ENCODE measurements around the gene OLAH. TPM values are rescaled to one million over a fixed set of nuclear protein-coding genes. Genes with fewer than 3 reads are reported as not detected.

OLAH gene
- total RNA-seq, 1 experiment from 2014 or later, result not detected

GRCh38 chr10:15049533-15049932 lies 5.8 kb downstream of the OLAH start:
- no peak for DNase-seq
- 0 out of 2 replicates have a peak, but pooled peaks cover 3% of the 10 kb centered on the region for H3K9me2 ChIP-seq (ENCODE audit: insufficient read depth)
- ChIA-PET POLR2A (ENCODE audit: unreplicated experiment) (interaction anchor here (0.6 kb wide), 1 partner anchor 91 kb away, joined by 11 read pairs; no protein-coding TSS in a partner anchor), CTCF (no interaction called here)
- H3K27ac ChIP-seq, result no peak overlapping the region
- no peaks in the 10 kb centered on the region for H3K36me3 ChIP-seq (ENCODE audit: low read depth)
- no peaks in the 10 kb centered on the region for H3K79me2 ChIP-seq (ENCODE audit: low read depth)
- TF ChIP-seq EZH2 (IDR thresholded peaks at IDR 0.05; ENCODE audit: low read depth) (no peak), CTCF (conservative IDR thresholded peaks at IDR 0.05) (no peak)
- no peaks in the 10 kb centered on the region for H3F3A ChIP-seq (ENCODE audit: insufficient read depth, low read depth)
- H3K4me2 ChIP-seq, result no peak overlapping the region
- H4K20me1 ChIP-seq (ENCODE audit: insufficient read depth), result no peaks in the 10 kb centered on the region
- intact Hi-C loops (cut with micrococcal nuclease; ENCODE audit: unreplicated experiment), result no loop called here
- no peak overlapping the region for H3K4me3 ChIP-seq
- no TSS peak for BruUV-seq (replicated peaks)
- H3K4me1 ChIP-seq (replicated peaks; ENCODE audit: insufficient read depth), result peaks cover 10% of the 10 kb centered on the region
- H3K9me3 ChIP-seq (ENCODE audit: insufficient read depth, low read depth), result no peaks in the 10 kb centered on the region
- no peaks in the 10 kb centered on the region for H3K27me3 ChIP-seq (ENCODE audit: insufficient read depth, low read depth)
- no peak overlapping the region for H2AFZ ChIP-seq

- Histone ChIP-seq H3K4me1 (replicated peaks; ENCODE audit: insufficient read depth) (no peaks in the 10 kb centered on the region), H3F3A (ENCODE audit: insufficient read depth, low read depth) (no peaks in the 10 kb centered on the region), H3K4me3 (no peak overlapping the region), H2AFZ (no peak overlapping the region), H3K4me2 (no peak overlapping the region), H3K27me3 (ENCODE audit: insufficient read depth, low read depth) (no peaks in the 10 kb centered on the region), H3K79me2 (ENCODE audit: low read depth) (no peaks in the 10 kb centered on the region), H4K20me1 (ENCODE audit: insufficient read depth) (no peaks in the 10 kb centered on the region), H3K27ac (no peak overlapping the region), H3K9me3 (ENCODE audit: insufficient read depth, low read depth) (no peaks in the 10 kb centered on the region), H3K9me2 (ENCODE audit: insufficient read depth) (0 out of 2 replicates have a peak, but pooled peaks cover 3% of the 10 kb centered on the region), H3K36me3 (ENCODE audit: low read depth) (no peaks in the 10 kb centered on the region)
- DNase-seq, result no peak
- POLR2A ChIA-PET (ENCODE audit: unreplicated experiment), result no interaction called here
- TF ChIP-seq EZH2 (IDR thresholded peaks at IDR 0.05; ENCODE audit: low read depth), result no peak
- TF ChIP-seq CTCF (conservative IDR thresholded peaks at IDR 0.05), result no peak
- no TSS peak for BruUV-seq (replicated peaks)
- intact Hi-C loops (cut with micrococcal nuclease; ENCODE audit: unreplicated experiment), result no loop called here
- CTCF ChIA-PET, result no interaction called here
These were observed 8.4 kb downstream of the OLAH start for GRCh38 chr10:15052121-15052520.

- Histone ChIP-seq H3K9me2 (ENCODE audit: insufficient read depth) (no peaks in the 10 kb centered on the region), H3K27ac (no peak overlapping the region), H3K4me3 (no peak overlapping the region), H3K9me3 (ENCODE audit: insufficient read depth, low read depth) (no peaks in the 10 kb centered on the region), H3K27me3 (ENCODE audit: insufficient read depth, low read depth) (no peaks in the 10 kb centered on the region), H3F3A (ENCODE audit: insufficient read depth, low read depth) (no peaks in the 10 kb centered on the region), H3K4me1 (replicated peaks; ENCODE audit: insufficient read depth) (no peaks in the 10 kb centered on the region), H3K79me2 (ENCODE audit: low read depth) (no peaks in the 10 kb centered on the region), H2AFZ (no peak overlapping the region), H3K36me3 (ENCODE audit: low read depth) (no peaks in the 10 kb centered on the region), H4K20me1 (ENCODE audit: insufficient read depth) (no peaks in the 10 kb centered on the region), H3K4me2 (no peak overlapping the region)
- CTCF ChIA-PET, result no interaction called here
- TF ChIP-seq CTCF (conservative IDR thresholded peaks at IDR 0.05), result no peak
- no peak for TF ChIP-seq EZH2 (IDR thresholded peaks at IDR 0.05; ENCODE audit: low read depth)
- intact Hi-C loops (cut with micrococcal nuclease; ENCODE audit: unreplicated experiment), result no loop called here
- no peak for DNase-seq
- POLR2A ChIA-PET (ENCODE audit: unreplicated experiment), result no interaction called here
- BruUV-seq (replicated peaks), result no TSS peak
These were observed 9.3 kb downstream of the OLAH start for GRCh38 chr10:15053061-15053460.

Measured in PC-9 (cell line).